H1 (cell line): Measurements from ENCODE around the gene ALOX15B. TPM values are rescaled to one million over a fixed set of nuclear protein-coding genes. Genes with fewer than 3 reads are reported as not detected.
A peak's percentile ranks its signal among the peaks of the same experiment; 100 is the strongest.

Source experiments
- ASH2L ChIP-seq: fragments of 200-600, 300-600 bp; sonication (generic); IDR thresholded peaks from one replicate; pipeline ENCODE4 v1.7.1; 2017; ENCODE audit warnings: low read length
- CBX5 ChIP-seq: fragments of 300-800, 300-1000 bp; sonication (generic); IDR thresholded peaks from 2 replicates; pipeline ENCODE4 v1.7.1; 2016; ENCODE audit warnings: antibody characterized with exemption, low read length, low read depth
- KDM1A ChIP-seq: fragments of 200-600, 300-600 bp; sonication (generic); IDR thresholded peaks from 2 replicates; pipeline ENCODE4 v1.7.1; 2016; ENCODE audit warnings: mild to moderate bottlenecking, low read length, borderline replicate concordance
- POU5F1 ChIP-seq: IDR thresholded peaks from 2 replicates; pipeline ENCODE4 v1.6.1; 2011; ENCODE audit warnings: low read depth, mild to moderate bottlenecking, low read length, moderate library complexity
- RFX5 ChIP-seq: IDR thresholded peaks from 2 replicates; pipeline ENCODE4 v1.6.1; 2011; ENCODE audit warnings: low read depth, low read length, improper control_type of control experiment, borderline replicate concordance
- RNF2 ChIP-seq: fragments of 200-900, 300-1000 bp; sonication (generic); IDR thresholded peaks from 2 replicates; pipeline ENCODE4 v1.7.1; 2016; ENCODE audit warnings: borderline replicate concordance, low read depth, mild to moderate bottlenecking, antibody characterized with exemption, low read length; ENCODE audit not compliant: poor library complexity, severe bottlenecking; ENCODE audit errors: missing control alignments
- SIX5 ChIP-seq: IDR thresholded peaks from 2 replicates; pipeline ENCODE4 v1.6.1; 2011; ENCODE audit warnings: mild to moderate bottlenecking, low read depth, low read length
- SP1 ChIP-seq: IDR thresholded peaks from 2 replicates; pipeline ENCODE4 v1.6.1; 2011; ENCODE audit warnings: low read depth, low read length
- SP4 ChIP-seq: IDR thresholded peaks from 2 replicates; pipeline ENCODE4 v1.6.1; 2012; ENCODE audit warnings: low read length, inconsistent platforms
- SRF ChIP-seq: IDR thresholded peaks from 2 replicates; pipeline ENCODE4 v1.6.1; 2011; ENCODE audit warnings: mild to moderate bottlenecking, low read depth, low read length, moderate library complexity
- SUZ12 ChIP-seq: fragments of 200-600 bp; sonication (generic); IDR thresholded peaks from 2 replicates; pipeline ENCODE4 v1.6.1; 2012; ENCODE audit warnings: mild to moderate bottlenecking, inconsistent platforms, low read length, moderate library complexity, mixed read lengths
- USF2 ChIP-seq: IDR thresholded peaks from 2 replicates; pipeline ENCODE4 v1.6.1; 2011; ENCODE audit warnings: low read length, improper control_type of control experiment
- polyA plus RNA-seq, 7 experiments: library from polyadenylated mRNA; depleted of rRNA in 3 of 7; stranded (reverse) in 5 of 7; unstranded in 2 of 7; fragments of >200 nt in 5 of 7; fragments of 200-250 nt in 2 of 7; gene quantifications; 1 replicate in 5 of 7; 2 replicates in 1 of 7; 4 replicates in 1 of 7; pipeline versions ENCODE4 v1.2.1 to v1.2.3, GENCODE V29; 2011 to 2013; ENCODE audit warnings: missing spikeins in 2 of 7, mixed read lengths in 2 of 7
- total RNA-seq: library from RNA; stranded (reverse); fragmentation: NEBNext Ultra II Directional; extraction: Animal tissue kit (Norgen Biotek cat#: 25700); gene quantifications from 2 replicates; pipeline ENCODE4 v1.2.1, GENCODE V29; 2021

Gene ALOX15B
- total and polyA plus RNA-seq, 2 of the 8 experiments (the other 6 are each of a cell fraction or from before 2014, with no cell fraction given): 0.63 to 0.91 TPM

- no peak for TF ChIP-seq SP4
- no peak for TF ChIP-seq RFX5
- TF ChIP-seq USF2: no peak
- no peak for TF ChIP-seq SP1
- no peak for TF ChIP-seq SIX5
- peak; percentile 60 for TF ChIP-seq ASH2L
- no peak for TF ChIP-seq CBX5
- TF ChIP-seq SRF: no peak
- TF ChIP-seq POU5F1: no peak
- TF ChIP-seq KDM1A: no peak
- TF ChIP-seq SUZ12: peak; percentile 49; the same call in 1 of the 2 replicates
- no peak for TF ChIP-seq RNF2
These were observed 22.8 kb upstream of the ALOX15B start (continued) for GRCh38 chr17:8015957-8016631.
